ENCODE results near the gene PHF5A.

The PHF5A gene

GRCh38 chr22:41429951-41430332, 38.5 kb downstream of the PHF5A start:
- no peak for DNase-seq (ENCODE audit: low read depth)
- in situ Hi-C loops (cut with HindIII; ENCODE audit: low sequenced_read_pairs): no loop called here
- TF ChIP-seq, protein P1, sequence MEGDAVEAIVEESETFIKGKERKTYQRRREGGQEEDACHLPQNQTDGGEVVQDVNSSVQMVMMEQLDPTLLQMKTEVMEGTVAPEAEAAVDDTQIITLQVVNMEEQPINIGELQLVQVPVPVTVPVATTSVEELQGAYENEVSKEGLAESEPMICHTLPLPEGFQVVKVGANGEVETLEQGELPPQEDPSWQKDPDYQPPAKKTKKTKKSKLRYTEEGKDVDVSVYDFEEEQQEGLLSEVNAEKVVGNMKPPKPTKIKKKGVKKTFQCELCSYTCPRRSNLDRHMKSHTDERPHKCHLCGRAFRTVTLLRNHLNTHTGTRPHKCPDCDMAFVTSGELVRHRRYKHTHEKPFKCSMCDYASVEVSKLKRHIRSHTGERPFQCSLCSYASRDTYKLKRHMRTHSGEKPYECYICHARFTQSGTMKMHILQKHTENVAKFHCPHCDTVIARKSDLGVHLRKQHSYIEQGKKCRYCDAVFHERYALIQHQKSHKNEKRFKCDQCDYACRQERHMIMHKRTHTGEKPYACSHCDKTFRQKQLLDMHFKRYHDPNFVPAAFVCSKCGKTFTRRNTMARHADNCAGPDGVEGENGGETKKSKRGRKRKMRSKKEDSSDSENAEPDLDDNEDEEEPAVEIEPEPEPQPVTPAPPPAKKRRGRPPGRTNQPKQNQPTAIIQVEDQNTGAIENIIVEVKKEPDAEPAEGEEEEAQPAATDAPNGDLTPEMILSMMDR (IDR thresholded peaks at IDR 0.05; ENCODE audit: low read depth, low read length, missing control alignments): no peak
- no peak overlapping the region for H3K4me3 ChIP-seq (ENCODE audit: low read depth, low read length)

DNA sequence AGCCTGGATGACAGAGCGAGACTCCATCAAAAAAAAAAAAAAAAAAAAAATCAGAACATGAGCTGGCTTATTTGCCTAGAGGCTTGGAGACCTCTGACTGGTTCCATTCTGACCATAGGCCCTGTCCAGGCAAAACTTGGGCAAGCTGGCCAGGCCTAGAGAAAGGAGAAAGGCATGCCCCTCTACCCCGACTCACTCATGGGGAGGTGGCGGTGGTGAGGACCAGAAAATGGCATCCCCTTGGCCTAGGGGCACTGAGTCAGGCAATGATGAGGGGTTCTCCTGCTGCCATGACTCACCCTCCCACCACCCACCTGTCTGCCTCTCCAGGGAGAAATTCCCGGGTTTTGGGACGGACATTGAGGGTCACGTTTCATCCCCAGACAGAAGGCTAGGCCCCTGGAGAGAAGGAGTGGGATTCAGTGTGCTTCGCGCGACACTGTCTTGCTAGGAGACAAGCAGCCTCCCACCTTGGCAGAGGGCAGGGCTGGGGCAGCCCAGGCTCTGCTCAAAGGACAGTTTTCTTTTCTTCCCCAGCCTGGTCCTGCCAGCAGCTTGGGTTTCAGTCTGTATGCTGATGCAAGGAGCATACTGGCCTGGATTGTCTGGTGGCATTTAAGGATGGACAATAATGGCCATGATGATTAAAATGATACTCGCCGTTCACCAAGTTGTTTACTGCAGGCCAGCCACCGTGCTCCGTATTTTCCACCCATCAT, 39.1 kb downstream of the PHF5A start:
- DNase-seq (ENCODE audit: low read depth): no peak
- H3K4me3 ChIP-seq (ENCODE audit: low read depth, low read length): no peak overlapping the region

DNA sequence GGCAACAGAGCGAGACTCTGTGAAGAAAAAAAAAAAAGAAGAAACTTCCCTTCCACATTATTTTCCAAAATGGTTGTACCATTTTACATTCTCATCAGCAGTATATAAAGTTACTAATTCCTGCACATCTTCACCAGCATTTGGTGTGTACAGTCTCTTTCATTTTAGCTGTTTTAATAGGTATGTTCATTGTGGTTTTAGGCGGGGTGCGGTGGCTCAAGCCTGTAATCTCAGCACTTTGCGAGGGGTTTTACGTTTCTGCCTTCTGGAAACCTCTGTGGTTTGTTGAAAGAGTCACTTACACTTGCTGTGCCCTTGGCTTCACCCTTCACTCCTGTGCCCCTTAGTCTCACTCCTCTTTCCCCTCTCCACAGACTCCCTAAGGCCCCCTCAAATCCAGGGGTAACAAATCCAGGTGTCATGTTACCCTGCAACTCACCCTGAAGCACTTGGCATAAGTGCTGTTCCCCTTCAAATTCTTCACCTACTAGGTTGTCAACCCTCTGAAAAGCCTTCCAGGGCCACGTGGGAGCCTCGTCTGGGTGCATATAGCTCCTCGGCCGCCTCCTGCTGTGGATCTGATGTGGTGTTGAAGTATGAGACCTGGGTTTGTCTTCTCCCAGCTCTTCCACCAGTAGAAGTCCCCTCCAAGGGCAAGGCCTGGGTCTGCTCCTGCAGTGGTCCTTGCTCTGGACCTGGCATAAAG, 42.7 kb downstream of the PHF5A start:
- DNase-seq (ENCODE audit: low read depth): no peak
- TF ChIP-seq, protein P1 (IDR thresholded peaks at IDR 0.05; ENCODE audit: low read depth, low read length, missing control alignments): no peak
- no peak overlapping the region for H3K4me3 ChIP-seq (ENCODE audit: low read depth, low read length)
- in situ Hi-C loops (cut with HindIII; ENCODE audit: low sequenced_read_pairs): no loop called here

More for the DNA sequence above, 39.1 kb downstream of the PHF5A start:
- in situ Hi-C loops (cut with HindIII; ENCODE audit: low sequenced_read_pairs): no loop called here
- TF ChIP-seq, protein P1 (IDR thresholded peaks at IDR 0.05; ENCODE audit: low read depth, low read length, missing control alignments): no peak

DNA sequence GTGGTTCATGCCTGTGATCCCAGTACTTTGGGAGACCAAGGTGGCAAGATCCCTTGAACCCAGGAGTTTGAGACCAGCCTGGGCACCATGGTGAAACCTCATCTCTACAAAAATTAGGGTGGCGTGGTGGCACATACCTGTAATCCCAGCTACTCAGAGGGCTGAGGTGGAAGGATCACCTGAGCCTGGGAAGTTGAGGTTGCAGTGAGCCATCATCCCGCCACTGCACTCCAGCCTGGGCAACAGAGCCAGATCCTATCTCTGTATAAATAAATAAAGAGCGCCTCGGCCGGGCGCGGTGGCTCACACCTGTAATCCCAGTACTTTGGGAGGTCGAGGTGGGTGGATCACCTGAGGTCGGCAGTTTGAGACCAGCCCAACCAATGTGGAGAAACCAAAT, 49.8 kb downstream of the PHF5A start:
- DNase-seq (ENCODE audit: low read depth): no peak
- TF ChIP-seq, protein P1 (IDR thresholded peaks at IDR 0.05; ENCODE audit: low read depth, low read length, missing control alignments): no peak
- in situ Hi-C loops (cut with HindIII; ENCODE audit: low sequenced_read_pairs): no loop called here
- H3K4me3 ChIP-seq (ENCODE audit: low read depth, low read length): no peak overlapping the region

- in situ Hi-C loops (cut with HindIII; ENCODE audit: low sequenced_read_pairs): no loop called here
- no peak for DNase-seq (ENCODE audit: low read depth)
- H3K4me3 ChIP-seq (ENCODE audit: low read depth, low read length): no peak overlapping the region
- TF ChIP-seq, protein P1 (IDR thresholded peaks at IDR 0.05; ENCODE audit: low read depth, low read length, missing control alignments): no peak
Measured at GRCh38 chr22:41417622-41418390, 50.7 kb downstream of the PHF5A start.

GRCh38 chr22:41415554-41415953, 52.9 kb downstream of the PHF5A start:
- in situ Hi-C loops (cut with HindIII; ENCODE audit: low sequenced_read_pairs): no loop called here
- TF ChIP-seq, protein P1 (IDR thresholded peaks at IDR 0.05; ENCODE audit: low read depth, low read length, missing control alignments): no peak
- H3K4me3 ChIP-seq (ENCODE audit: low read depth, low read length): no peak overlapping the region
- no peak for DNase-seq (ENCODE audit: low read depth)

Measured in astrocyte of the cerebellum (primary cell).